Measurements from ENCODE around the gene SAAL1. TPM values are rescaled to one million over a fixed set of nuclear protein-coding genes. Genes with fewer than 3 reads are reported as not detected.

SAAL1 gene
- total and polyA plus RNA-seq, 11 donors, result 4.9 to 10.9 (median 6.7) TPM

DNA sequence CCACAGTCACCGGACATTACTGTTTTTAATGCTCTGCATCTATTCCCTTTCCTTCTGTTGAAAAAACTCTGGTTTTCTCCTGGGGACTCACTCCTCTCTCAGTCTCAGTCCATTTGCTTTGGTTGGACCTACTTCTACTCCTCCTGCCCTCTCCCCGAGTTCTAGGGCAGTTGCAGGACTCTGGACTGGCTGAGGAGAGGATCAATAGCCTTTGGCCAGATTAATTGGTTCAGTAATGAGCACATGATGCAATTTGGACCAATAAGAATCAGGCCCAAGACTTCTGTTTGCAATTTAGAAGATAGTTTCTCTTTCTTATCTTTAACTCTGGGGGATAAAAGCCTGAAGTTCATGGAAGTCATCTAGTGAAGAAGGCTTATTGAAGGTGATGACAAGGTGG is 44.5 kb downstream of the SAAL1 start:
- DNase-seq (no peak), ATAC-seq (no peak)
- intact Hi-C loops (cut with DNase I), result no loop called here
- no peaks in the 10 kb centered on the region for H3K9me3 ChIP-seq
- H3K36me3 ChIP-seq, result no peaks in the 10 kb centered on the region
- no peaks in the 10 kb centered on the region for H3K4me1 ChIP-seq
- H3K4me3 ChIP-seq, result no peak overlapping the region
- WGBS, 4 donors, result 62 to 70% (median 68%) methylated on average over 2 of the region's 2 CpGs
- no peak overlapping the region for H3K27ac ChIP-seq
- no peaks in the 10 kb centered on the region for H3K27me3 ChIP-seq
- no peak for TF ChIP-seq POLR2A (IDR thresholded peaks at IDR 0.05)
- TF ChIP-seq, protein P1, sequence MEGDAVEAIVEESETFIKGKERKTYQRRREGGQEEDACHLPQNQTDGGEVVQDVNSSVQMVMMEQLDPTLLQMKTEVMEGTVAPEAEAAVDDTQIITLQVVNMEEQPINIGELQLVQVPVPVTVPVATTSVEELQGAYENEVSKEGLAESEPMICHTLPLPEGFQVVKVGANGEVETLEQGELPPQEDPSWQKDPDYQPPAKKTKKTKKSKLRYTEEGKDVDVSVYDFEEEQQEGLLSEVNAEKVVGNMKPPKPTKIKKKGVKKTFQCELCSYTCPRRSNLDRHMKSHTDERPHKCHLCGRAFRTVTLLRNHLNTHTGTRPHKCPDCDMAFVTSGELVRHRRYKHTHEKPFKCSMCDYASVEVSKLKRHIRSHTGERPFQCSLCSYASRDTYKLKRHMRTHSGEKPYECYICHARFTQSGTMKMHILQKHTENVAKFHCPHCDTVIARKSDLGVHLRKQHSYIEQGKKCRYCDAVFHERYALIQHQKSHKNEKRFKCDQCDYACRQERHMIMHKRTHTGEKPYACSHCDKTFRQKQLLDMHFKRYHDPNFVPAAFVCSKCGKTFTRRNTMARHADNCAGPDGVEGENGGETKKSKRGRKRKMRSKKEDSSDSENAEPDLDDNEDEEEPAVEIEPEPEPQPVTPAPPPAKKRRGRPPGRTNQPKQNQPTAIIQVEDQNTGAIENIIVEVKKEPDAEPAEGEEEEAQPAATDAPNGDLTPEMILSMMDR (IDR thresholded peaks at IDR 0.05), result no peak

DNA sequence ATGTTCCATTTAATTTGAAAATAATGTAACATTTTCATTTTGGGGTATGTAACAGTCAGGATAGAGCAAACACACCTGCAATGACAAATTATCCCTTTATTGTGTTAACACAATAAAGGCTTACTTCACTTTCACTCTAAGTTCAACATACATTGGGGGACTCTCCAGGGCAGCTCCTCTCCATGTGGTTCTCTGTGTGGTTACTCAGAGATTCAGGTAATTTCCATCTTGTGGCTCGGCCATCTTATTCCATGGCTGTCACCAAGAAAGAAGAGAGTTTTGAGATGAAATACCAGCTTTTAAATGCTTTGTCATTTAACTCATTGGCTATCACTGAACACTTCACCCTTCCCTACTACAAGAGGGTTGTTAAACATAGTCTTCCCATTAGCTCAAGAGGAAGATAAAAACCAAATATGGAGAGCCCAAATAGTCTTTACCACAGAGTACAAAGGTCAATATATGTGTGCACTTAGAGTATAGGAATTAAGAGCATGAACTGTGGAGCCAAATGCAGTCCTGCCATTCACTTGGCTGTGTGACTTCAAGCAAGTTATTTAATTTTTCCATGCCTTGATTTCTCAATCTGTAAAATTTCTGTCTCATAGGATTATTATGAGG is 49.2 kb downstream of the SAAL1 start:
- 35 to 96% (median 90%) methylated on average over 1 of the region's 1 CpG for WGBS, 4 donors
- H3K27ac ChIP-seq, result no peak overlapping the region
- no peak for DNase-seq
- H3K27me3 ChIP-seq, result no peaks in the 10 kb centered on the region
- no peaks in the 10 kb centered on the region for H3K36me3 ChIP-seq
- no peak for TF ChIP-seq POLR2A (IDR thresholded peaks at IDR 0.05)
- TF ChIP-seq, protein P1 (IDR thresholded peaks at IDR 0.05), result no peak
- H3K4me1 ChIP-seq, result no peaks in the 10 kb centered on the region
- H3K9me3 ChIP-seq, result no peaks in the 10 kb centered on the region
- no peak for ATAC-seq
- no peak overlapping the region for H3K4me3 ChIP-seq
- intact Hi-C loops (cut with DNase I), result no loop called here

DNA sequence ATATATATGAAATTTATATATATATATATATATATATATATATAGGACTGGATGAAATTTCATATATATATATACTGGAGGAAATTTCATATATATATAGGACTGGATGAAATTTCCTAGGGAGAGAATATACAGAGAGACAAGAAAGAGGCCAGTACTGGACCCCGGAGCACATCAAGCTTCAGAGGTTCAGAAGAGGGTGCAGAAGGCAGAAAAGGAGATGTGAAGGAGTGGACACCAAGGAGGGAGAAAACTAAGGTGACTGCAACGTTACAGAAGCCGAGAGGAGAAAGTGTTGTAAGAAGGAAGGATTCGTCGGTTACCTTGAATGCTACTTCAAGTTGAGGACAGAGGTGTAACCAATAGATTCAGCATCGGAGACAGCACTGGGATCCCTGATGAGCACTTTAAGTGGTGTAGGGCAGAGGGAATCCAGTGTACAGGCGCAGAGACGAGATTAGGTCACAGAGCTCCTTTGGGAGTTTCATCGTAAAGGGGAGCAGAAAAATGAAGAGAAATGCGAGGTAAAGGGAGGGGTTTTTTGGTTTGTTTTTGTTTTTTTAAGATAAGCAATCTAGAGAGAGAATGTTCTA is 51.3 kb downstream of the SAAL1 start:
- intact Hi-C loops (cut with DNase I), result no loop called here
- no peaks in the 10 kb centered on the region for H3K4me1 ChIP-seq
- DNase-seq (no peak), ATAC-seq (no peak)
- H3K27me3 ChIP-seq, result no peaks in the 10 kb centered on the region
- H3K36me3 ChIP-seq, result no peaks in the 10 kb centered on the region
- no peak for TF ChIP-seq POLR2A (IDR thresholded peaks at IDR 0.05)
- TF ChIP-seq, protein P1 (IDR thresholded peaks at IDR 0.05), result no peak
- no peak overlapping the region for H3K27ac ChIP-seq
- H3K9me3 ChIP-seq, result no peaks in the 10 kb centered on the region
- 79 to 84% (median 82%) methylated on average over 10 of the region's 10 CpGs for WGBS, 4 donors
- H3K4me3 ChIP-seq, result no peak overlapping the region

DNA sequence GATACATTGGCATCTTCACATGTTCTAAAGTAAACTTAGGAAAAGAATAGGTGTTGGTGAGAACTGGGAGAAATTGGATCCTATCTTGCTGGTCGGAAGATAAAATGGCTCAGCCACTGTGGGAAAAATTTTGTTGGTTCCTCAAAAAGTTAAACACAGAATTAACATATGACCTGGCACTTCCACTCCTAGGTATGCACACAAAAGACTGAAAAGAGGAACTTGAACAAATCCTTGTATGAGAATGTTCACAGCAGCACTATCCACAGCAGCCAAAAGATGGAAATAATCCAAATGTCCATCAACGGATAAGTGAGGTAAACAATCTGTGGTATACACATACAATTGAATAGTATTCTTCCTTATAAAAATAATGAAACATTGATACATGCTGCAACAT is 55.0 kb downstream of the SAAL1 start:
- intact Hi-C loops (cut with DNase I), result no loop called here
- TF ChIP-seq POLR2A (IDR thresholded peaks at IDR 0.05), result no peak
- ATAC-seq (no peak), DNase-seq (no peak)
- Histone ChIP-seq H3K4me1 (peaks cover 0 to 7% (median 0%) of the 10 kb centered on the region in 12 donors), H3K27me3 (peaks cover 0 to 26% (median 8%) of the 10 kb centered on the region in 9 donors), H3K4me3 (no peak overlapping the region), H3K36me3 (no peaks in the 10 kb centered on the region), H3K9me3 (peaks cover 0 to 5% (median 0%) of the 10 kb centered on the region in 12 donors), H3K27ac (no peak overlapping the region)
- 68 to 85% (median 75%) methylated on average over 2 of the region's 2 CpGs for WGBS, 4 donors

Measured in heart left ventricle (tissue), 16 donors.